Astrocyte of the spinal cord (primary cell): ENCODE data around the gene RABGAP1L.
A peak's percentile ranks its signal among the peaks of the same experiment; 100 is the strongest.

Source experiments
- DNase-seq: peaks from one replicate; pipeline ENCODE4 v3.0.0; 2011; ENCODE audit warnings: low read depth, low spot score
- H3K4me3 ChIP-seq: 2 replicates; pipeline ENCODE4 v1.5.1; 2011; ENCODE audit warnings: low read depth, mild to moderate bottlenecking, low read length, moderate library complexity
- in situ Hi-C: cut with HindIII; loops from 2 replicates; pipeline ENCODE4 v1.10.0; 2017; ENCODE audit warnings: low sequenced_read_pairs
- TF ChIP-seq, protein P1 (sequence below): IDR thresholded peaks from 2 replicates; pipeline ENCODE4 v1.5.1; 2012; ENCODE audit warnings: low read depth, mild to moderate bottlenecking, low read length, inconsistent platforms

RABGAP1L gene

DNA sequence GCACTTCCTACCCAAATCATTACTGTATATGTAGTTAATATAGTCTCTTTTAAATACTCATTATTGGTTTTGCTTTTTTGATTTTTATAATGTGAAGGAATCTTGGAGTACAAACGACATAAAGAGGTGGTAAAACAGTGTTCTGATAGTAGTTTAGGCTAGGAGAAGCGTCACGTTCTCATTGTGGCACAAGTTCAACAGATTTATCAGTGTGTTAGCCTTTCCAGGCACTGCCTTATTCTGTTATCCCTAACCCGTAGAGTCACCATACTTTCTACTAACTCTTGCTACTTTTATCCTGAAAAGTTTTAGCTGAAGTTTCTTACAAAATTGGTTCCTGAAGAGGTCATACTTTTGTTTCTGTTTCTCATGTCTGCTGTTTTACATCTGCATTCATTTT lies 665.8 kb downstream of the RABGAP1L start:
- in situ Hi-C loops: no loop called here
- no peak for DNase-seq
- no peak overlapping the region for H3K4me3 ChIP-seq
- TF ChIP-seq, protein P1, sequence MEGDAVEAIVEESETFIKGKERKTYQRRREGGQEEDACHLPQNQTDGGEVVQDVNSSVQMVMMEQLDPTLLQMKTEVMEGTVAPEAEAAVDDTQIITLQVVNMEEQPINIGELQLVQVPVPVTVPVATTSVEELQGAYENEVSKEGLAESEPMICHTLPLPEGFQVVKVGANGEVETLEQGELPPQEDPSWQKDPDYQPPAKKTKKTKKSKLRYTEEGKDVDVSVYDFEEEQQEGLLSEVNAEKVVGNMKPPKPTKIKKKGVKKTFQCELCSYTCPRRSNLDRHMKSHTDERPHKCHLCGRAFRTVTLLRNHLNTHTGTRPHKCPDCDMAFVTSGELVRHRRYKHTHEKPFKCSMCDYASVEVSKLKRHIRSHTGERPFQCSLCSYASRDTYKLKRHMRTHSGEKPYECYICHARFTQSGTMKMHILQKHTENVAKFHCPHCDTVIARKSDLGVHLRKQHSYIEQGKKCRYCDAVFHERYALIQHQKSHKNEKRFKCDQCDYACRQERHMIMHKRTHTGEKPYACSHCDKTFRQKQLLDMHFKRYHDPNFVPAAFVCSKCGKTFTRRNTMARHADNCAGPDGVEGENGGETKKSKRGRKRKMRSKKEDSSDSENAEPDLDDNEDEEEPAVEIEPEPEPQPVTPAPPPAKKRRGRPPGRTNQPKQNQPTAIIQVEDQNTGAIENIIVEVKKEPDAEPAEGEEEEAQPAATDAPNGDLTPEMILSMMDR: no peak

DNA sequence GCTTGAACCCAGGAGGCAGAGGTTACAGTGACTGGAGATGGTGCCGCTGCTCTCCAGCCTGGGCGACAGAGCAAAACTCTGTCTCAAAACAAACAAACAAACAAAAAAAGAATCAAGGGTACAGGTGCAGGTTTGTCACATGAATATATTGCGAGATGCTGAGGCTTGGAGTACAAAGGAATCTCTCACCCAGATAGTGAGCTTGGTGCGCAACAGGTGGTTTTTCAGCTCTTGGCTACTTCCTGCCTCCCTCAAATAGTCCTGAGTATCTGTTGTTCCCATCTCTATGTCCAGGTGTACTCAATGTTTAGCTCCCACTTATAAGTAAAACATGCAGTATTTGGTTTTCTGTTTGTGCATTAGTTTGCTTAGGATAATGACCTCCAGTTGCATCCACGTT lies 666.5 kb downstream of the RABGAP1L start:
- in situ Hi-C loops: no loop called here
- TF ChIP-seq, protein P1: no peak

GRCh38 chr1:174828264-174828663 lies 668.9 kb downstream of the RABGAP1L start:
- DNase-seq: no peak
- TF ChIP-seq, protein P1: no peak
- no peak overlapping the region for H3K4me3 ChIP-seq
- in situ Hi-C loops: no loop called here

More for the DNA sequence above, 666.5 kb downstream of the RABGAP1L start:
- no peak for DNase-seq
- no peak overlapping the region for H3K4me3 ChIP-seq

DNA sequence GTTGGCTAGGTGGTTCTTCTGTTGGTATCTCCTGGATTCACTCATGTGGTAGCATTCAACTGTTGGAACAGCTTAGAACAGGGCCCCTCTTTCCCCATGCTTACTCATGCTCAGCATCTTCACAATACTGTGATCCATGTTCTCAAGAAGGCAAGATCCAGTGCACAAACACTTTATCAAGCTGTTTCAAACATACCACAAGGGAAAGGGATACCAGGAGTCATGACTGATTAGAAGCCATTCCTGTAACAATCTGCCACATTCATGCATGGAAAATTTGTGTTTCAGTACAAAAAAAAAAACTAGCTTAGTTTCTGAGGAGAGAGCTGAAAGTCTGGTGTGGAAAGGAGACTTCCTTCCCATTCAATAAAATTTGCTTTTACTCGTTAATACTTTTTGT lies 670.7 kb downstream of the RABGAP1L start:
- in situ Hi-C loops: no loop called here
- TF ChIP-seq, protein P1: no peak

DNA sequence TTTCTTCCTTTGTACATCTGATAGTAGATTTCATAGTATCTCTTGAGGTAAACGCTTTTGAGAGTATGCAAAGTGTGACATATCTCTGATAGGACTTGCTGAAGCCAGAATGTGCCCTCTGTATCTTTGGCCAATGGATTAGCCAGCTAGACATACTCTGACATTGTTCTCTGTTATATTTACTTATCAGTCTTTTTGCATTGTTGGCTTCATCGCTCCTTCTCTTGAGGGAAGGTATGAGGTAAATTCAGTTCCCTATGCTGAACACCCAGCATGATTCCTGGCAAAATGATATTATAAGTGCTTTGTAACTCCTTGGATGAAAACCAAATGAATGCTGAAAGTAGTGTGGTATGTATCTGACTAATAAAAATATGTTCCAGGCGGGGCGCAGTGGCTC lies 677.2 kb downstream of the RABGAP1L start:
- peak; percentile 10 for DNase-seq
- in situ Hi-C loops: no loop called here
- TF ChIP-seq, protein P1: no peak
- no peak overlapping the region for H3K4me3 ChIP-seq

More for the DNA sequence above, 670.7 kb downstream of the RABGAP1L start:
- no peak for DNase-seq
- no peak overlapping the region for H3K4me3 ChIP-seq

DNA sequence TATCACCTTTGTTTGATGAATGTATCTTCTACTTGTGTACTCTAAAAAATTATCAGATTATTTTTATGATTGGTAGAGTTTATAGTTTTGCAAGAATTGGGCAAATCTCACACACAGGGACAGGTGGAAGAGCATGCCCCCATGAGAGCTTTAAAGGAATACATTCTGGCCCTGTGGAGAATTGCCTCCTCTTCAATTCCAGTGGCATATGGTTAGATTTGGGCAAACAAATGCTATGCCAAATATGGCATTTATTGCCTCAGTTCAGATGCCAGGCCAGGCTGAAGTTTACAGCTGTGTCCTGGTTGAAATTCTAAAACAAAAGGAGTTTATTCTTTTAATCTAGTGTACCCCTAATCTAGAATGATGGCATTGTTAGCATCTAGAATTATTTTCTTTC lies 678.1 kb downstream of the RABGAP1L start:
- no peak overlapping the region for H3K4me3 ChIP-seq
- DNase-seq: no peak
- TF ChIP-seq, protein P1: no peak
- in situ Hi-C loops: no loop called here

GRCh38 chr1:174839211-174839610 lies 679.9 kb downstream of the RABGAP1L start:
- H3K4me3 ChIP-seq: no peak overlapping the region
- in situ Hi-C loops: no loop called here
- TF ChIP-seq, protein P1: no peak
- DNase-seq: peak; percentile 29
